Hematopoietic multipotent progenitor cell treated with erythropoietin and hydrocortisone succinate and interleukin-3 and kit ligand, for 6 days (in vitro differentiated cells): Measurements from ENCODE around the gene MRPS14.
"Not testable (repeated sequence)": the region's sequence is repeated elsewhere in the genome, so short reads cannot be mapped to it uniquely, and the experiment has no call there.

Source experiments
- DNase-seq: peaks from one replicate; pipeline ENCODE4 v3.0.0-alpha.2; 2015

Gene MRPS14

GRCh38 chr1:175023043-175023921 is at the start of gene MRPS14:
MRPS14 (minus strand) TSS chr1:175023425; CDS start chr1:175023408, 17 bp downstream.
- DNase-seq, result peak; percentile 98

GRCh38 chr1:175072099-175072951 is 49.1 kb upstream of the MRPS14 start:
- peak; percentile 37 for DNase-seq

- DNase-seq, result no peak
Observed at GRCh38 chr1:175071276-175071943, 48.2 kb upstream of the MRPS14 start.

GRCh38 chr1:175070818-175071217 is 47.6 kb upstream of the MRPS14 start:
- DNase-seq, result no peak

- DNase-seq, result no peak
Observed at GRCh38 chr1:175067362-175068106, 44.3 kb upstream of the MRPS14 start, which contains the start of gene TNN. TNN (plus strand) TSS chr1:175067833; CDS start chr1:175077419, 9,586 bp downstream.

GRCh38 chr1:175062858-175063257 is 39.6 kb upstream of the MRPS14 start:
- no peak for DNase-seq

GRCh38 chr1:175062339-175062738 is 39.1 kb upstream of the MRPS14 start:
- DNase-seq, result no peak

- no peak for DNase-seq
Observed at GRCh38 chr1:175054736-175055135, 31.5 kb upstream of the MRPS14 start.

GRCh38 chr1:175050992-175051391 is 27.8 kb upstream of the MRPS14 start:
- DNase-seq, result no peak

GRCh38 chr1:175045519-175045918 is 22.3 kb upstream of the MRPS14 start:
- no peak for DNase-seq

- DNase-seq, result no peak
Observed at GRCh38 chr1:175045097-175045496, 21.9 kb upstream of the MRPS14 start.

GRCh38 chr1:175044591-175044990 is 21.4 kb upstream of the MRPS14 start:
- not testable (repeated sequence) for DNase-seq

GRCh38 chr1:175043824-175044223 is 20.6 kb upstream of the MRPS14 start:
- DNase-seq, result no peak

GRCh38 chr1:175042650-175043049 is 19.4 kb upstream of the MRPS14 start:
- DNase-seq, result no peak

GRCh38 chr1:175040324-175040879 is 17.2 kb upstream of the MRPS14 start:
- DNase-seq, result no peak

GRCh38 chr1:175037416-175037815 is 14.2 kb upstream of the MRPS14 start:
- no peak for DNase-seq

GRCh38 chr1:175036476-175036875 is 13.3 kb upstream of the MRPS14 start:
- DNase-seq, result no peak

GRCh38 chr1:175035865-175036264 is 12.6 kb upstream of the MRPS14 start:
- DNase-seq, result no peak

GRCh38 chr1:175034775-175035174 is 11.6 kb upstream of the MRPS14 start:
- DNase-seq, result no peak

- no peak for DNase-seq
Observed at GRCh38 chr1:175033953-175034352, 10.7 kb upstream of the MRPS14 start.

GRCh38 chr1:175024773-175025172 is 1.5 kb upstream of the MRPS14 start:
- DNase-seq, result no peak

GRCh38 chr1:175023922-175024242 is 657 bp upstream of the MRPS14 start:
- DNase-seq, result not testable (repeated sequence)
